Islet of Langerhans (tissue), 1 donor: ENCODE data around the gene PLCL2.

Source experiments
- FAIRE-seq: peaks from one replicate; lab custom pipeline; 2011; peaks lifted over from hg19 to GRCh38; lab: Jason Lieb, UNC

Gene PLCL2

GRCh38 chr3:17013050-17013449 lies 128.3 kb downstream of the PLCL2 start:
- FAIRE-seq, result no peak

DNA sequence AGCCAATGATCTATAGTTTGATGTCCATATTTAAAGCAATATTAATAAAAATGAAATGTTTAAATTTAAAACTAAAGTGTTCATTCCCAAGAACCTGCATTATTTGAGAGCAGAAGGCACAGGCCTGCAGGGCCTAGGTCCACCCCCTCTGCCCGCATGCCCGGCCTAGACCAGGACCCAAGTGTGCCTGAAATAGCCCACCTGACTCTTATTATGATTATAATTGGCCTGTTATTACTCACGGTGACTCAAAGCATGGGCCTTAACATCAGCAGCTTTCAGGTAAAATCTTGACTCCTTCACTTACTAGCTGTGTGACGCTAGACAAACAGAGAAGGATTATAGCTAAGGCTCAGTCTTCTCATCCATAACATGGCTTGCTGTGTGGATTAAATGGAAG lies 128.8 kb downstream of the PLCL2 start:
- FAIRE-seq, result no peak

- no peak for FAIRE-seq
Observed at GRCh38 chr3:17014284-17014683, 129.5 kb downstream of the PLCL2 start.

GRCh38 chr3:17014709-17015108 lies 130.0 kb downstream of the PLCL2 start:
- no peak for FAIRE-seq

DNA sequence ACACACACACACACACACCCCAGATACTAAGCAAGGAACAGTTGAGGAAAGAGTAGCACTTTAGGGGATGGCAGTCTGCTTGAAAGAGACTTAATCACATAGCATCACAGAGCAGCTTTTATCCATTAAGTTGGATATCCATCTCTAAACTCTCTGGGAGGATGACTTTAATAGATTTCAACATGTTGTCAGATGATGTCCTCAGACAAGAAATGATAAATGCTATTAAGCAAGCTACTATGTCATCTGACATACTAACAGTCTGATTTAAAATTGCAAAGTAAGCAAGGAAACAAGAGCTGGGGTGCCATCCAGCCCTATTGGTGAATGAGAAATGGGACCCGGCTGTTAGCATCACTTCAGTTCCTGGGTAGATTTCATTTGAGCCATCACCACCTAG lies 136.9 kb downstream of the PLCL2 start:
- FAIRE-seq, result no peak

DNA sequence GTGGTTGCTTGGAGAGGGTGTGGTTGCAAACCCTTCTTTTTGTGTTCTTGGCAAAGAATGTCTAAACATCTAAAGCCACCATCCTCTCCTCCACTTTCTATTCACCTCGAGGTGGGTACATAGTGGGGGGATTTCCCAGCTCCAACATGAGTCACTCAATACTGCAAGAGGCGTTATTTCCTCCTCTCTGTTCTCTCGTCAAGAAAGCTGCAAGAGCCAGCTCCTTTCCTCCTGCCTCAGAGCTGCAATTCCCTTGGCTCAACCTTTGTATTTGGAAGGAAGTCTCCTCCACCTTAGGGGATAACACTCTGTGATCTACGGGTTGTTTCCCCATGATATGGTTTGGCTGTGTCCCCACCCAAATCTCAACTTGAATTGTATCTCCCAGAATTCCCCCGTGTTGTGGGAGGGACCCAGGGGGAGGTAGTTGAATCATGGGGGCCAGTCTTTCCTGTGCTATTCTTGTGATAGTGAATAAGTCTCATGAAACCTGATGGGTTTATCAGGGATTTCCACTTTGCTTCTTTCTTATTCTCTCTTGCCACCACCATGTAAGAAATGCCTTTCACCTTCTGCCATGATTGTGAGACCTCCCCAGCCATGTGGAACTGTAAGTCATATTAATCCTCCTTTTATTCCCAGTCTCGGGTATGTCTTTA lies 138.4 kb downstream of the PLCL2 start:
- no peak for FAIRE-seq

DNA sequence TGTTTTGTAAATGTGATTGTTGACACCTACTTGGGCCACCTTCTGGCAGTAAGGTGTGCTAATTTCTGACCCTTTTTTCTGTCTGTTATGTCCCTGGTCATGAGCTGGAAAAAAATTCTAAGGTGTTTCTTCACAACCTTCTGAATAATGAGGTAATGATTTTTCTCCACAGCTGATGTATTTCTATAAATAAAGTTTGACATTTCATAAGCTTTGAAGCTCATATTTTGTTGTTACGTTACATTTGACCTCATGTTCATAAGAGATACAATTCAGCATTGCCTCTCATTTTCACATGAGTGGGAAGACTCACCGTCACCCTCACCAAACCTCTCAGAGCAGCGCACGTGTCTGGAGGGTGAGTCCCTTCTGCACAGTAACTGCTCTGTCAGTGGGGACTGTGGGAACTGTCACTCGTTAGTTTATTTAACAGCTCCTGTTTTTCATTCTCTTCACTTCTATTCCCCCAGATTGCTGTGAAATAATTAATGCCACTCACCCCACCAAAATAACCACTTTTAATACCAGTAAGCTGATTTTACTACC lies 140.9 kb downstream of the PLCL2 start:
- peak; percentile 17 for FAIRE-seq

DNA sequence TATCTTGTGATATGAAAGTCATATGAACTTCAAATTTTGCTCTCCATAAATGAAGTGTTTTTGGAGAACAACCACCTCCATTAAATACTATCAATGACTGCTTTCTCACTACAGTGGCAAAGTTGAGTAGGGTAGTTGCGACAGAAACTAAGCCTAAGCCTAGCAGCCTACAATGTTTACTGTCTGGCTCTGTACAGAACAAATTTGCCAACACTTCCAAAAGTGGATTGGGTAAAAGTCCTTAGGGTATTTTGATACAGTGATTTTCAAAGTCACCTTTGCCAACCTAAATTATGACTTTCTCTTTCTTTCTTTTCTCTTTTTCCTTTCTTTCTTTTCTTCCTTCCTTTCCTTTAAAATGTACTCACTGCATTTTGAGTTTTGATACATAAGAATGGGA lies 142.6 kb downstream of the PLCL2 start:
- FAIRE-seq, result no peak

GRCh38 chr3:17028363-17028762 lies 143.6 kb downstream of the PLCL2 start:
- FAIRE-seq, result no peak

- no peak for FAIRE-seq
Observed at GRCh38 chr3:17030438-17030837, 145.7 kb downstream of the PLCL2 start.

- no peak for FAIRE-seq
Observed at GRCh38 chr3:17030956-17031652, 146.3 kb downstream of the PLCL2 start.

DNA sequence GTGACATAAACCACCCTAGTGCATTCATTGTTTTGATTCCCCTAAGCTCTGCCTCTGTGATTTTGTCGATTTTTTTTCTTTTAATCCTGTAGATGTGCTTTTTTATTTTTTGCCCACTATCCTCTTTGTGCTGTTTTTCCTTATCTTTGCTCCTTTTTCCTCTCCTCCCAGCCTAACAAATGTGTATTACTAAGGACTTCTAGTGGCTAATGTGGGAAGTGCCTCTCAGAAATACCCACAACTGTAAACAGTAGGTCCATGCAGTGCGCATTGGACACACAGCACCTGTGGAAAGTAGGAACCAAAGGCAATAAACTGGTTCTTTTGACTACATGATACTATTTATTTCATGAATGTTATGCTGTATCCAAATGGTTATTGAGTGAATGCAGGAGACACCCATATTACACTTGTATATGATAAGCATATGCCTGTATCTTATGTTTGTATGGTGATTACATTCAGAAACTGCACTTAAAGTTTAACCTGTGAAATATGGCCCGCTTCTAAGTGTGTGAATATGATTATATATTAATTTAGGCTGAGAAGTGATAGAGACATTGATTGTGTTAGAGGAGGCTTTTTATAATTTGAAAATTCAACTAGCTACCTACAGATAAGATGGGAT lies 147.8 kb downstream of the PLCL2 start:
- peak; percentile 76 for FAIRE-seq

- FAIRE-seq, result no peak
Observed at GRCh38 chr3:17033516-17034168, 148.9 kb downstream of the PLCL2 start.

GRCh38 chr3:17035033-17035432 lies 150.3 kb downstream of the PLCL2 start:
- no peak for FAIRE-seq

GRCh38 chr3:17035966-17036365 lies 151.2 kb downstream of the PLCL2 start:
- no peak for FAIRE-seq

DNA sequence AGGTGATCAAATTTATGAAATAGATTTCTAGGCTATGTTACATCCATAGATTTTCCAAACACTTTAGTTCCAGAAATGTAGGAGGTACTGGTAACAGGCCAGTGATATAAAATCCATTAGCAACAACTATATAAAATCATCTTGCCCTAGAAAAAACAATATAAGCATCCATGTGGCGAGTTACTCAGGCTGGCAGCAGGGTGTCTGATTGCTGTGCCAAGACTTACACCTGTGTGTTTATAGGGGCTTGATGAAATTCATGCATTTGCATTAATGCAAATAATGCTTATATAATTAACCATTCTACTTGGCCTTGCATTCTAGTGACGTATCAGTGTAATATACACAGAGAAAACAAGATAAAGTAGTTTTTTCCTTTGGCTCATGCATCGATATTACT lies 153.4 kb downstream of the PLCL2 start:
- no peak for FAIRE-seq

GRCh38 chr3:17038900-17039553 lies 154.3 kb downstream of the PLCL2 start:
- no peak for FAIRE-seq

DNA sequence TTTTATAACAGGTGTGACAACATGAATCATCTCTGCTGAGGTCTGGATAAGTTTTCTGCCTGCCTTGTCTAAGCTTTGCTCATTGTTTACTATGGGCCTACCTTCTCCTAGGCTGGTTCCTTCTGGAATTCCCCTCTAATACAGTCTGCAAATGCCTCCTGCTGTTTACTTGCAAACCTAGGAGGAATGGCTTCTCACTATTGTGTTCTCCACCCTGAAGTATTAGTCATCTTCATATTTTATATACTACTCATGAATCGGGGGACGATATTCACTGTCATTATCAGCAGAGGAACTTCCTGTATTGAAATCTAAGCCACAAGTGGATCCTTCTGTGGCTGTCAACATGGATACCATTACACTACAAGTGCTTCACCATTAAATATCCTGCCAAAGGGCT lies 154.8 kb downstream of the PLCL2 start:
- FAIRE-seq, result peak; percentile 77

GRCh38 chr3:17040322-17040989 lies 155.7 kb downstream of the PLCL2 start:
- FAIRE-seq, result no peak

GRCh38 chr3:17040990-17041377 lies 156.2 kb downstream of the PLCL2 start:
- peak; percentile 5 for FAIRE-seq

- FAIRE-seq, result no peak
Observed at GRCh38 chr3:17044855-17045254, 160.1 kb downstream of the PLCL2 start.

GRCh38 chr3:17045705-17046104 lies 160.9 kb downstream of the PLCL2 start:
- FAIRE-seq, result no peak
